GM12872 (cell line): ENCODE data around the gene SPOCD1.
A peak's percentile ranks its signal among the peaks of the same experiment; 100 is the strongest.

ENCODE experiments used
- TF ChIP-seq, protein P1 (sequence below): IDR thresholded peaks from 3 replicates; pipeline ENCODE4 v1.5.1; 2011; ENCODE audit warnings: low read depth, mild to moderate bottlenecking, low read length, moderate library complexity; ENCODE audit not compliant: insufficient read depth

Gene SPOCD1

DNA sequence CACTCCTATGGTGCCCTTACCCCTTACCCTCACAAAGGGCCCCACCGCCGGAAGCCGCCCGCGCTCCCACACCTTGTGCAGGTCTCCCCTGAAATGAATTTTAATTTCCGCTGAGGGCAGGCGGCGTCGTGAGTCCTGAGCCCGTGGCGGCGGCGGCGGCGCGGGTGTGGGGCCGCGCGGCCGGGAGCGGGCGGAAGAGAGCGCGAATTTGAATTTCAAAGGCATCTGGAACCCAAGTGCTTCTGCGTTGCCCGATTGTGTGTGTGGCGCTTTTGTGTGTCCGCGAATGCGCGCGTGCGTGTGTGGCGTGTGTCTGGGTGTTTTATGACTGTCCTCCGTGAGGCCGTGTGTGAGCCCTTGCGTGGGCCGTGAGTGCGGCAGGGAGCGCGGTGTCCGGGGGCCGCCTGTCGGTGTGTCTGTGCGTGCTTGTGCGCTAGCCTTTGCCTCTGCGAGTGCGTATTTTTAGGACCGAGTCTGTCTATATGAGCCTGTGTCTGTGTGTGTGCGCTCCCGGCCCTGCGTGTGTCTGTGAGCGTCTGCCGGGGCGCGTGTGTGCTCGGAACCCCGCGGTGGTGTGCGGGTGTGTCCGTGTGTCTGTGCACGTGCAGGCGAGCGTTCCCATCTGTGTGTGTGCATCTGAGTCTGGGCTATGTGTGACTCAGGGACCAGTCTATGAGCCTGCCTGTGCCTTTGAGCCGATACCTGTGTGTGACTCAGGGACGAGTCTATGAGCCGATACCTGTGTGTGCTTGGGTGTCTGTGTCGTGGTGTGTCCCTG lies 43.7 kb downstream of the SPOCD1 start:
- TF ChIP-seq, protein P1, sequence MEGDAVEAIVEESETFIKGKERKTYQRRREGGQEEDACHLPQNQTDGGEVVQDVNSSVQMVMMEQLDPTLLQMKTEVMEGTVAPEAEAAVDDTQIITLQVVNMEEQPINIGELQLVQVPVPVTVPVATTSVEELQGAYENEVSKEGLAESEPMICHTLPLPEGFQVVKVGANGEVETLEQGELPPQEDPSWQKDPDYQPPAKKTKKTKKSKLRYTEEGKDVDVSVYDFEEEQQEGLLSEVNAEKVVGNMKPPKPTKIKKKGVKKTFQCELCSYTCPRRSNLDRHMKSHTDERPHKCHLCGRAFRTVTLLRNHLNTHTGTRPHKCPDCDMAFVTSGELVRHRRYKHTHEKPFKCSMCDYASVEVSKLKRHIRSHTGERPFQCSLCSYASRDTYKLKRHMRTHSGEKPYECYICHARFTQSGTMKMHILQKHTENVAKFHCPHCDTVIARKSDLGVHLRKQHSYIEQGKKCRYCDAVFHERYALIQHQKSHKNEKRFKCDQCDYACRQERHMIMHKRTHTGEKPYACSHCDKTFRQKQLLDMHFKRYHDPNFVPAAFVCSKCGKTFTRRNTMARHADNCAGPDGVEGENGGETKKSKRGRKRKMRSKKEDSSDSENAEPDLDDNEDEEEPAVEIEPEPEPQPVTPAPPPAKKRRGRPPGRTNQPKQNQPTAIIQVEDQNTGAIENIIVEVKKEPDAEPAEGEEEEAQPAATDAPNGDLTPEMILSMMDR, result no peak

DNA sequence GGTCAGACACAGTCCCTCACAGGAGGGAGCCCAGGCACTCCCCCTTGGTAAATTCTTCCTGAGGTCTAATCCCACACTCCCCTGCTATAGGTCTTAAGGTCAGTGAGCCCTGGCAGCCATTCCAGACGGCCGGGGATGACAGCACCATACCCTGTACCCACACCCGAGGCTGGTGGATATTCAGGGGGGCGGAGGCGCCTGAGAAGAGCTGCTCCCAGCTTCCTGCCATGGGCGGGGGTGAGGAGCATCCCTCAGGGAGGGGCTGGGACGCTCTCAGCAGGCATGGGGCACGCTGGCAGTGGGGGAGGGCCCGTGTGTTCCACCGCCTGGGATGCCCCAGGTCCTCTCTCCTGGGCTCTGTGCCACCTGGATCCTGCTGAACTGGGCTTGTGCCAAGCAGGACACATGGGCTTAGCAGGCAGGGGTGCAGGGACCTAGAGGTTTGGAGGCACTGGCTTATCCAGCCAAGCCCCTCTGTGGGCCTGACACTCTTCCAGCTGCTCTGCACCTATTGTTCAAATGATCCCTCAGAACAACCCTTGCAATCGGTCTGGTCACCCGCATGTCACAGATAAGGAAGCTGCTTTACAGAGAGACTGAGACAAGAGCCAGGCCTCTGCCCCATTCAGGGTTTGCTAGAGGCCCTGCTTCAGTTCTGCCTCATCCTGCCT lies 46.0 kb downstream of the SPOCD1 start:
- TF ChIP-seq, protein P1, result no peak

DNA sequence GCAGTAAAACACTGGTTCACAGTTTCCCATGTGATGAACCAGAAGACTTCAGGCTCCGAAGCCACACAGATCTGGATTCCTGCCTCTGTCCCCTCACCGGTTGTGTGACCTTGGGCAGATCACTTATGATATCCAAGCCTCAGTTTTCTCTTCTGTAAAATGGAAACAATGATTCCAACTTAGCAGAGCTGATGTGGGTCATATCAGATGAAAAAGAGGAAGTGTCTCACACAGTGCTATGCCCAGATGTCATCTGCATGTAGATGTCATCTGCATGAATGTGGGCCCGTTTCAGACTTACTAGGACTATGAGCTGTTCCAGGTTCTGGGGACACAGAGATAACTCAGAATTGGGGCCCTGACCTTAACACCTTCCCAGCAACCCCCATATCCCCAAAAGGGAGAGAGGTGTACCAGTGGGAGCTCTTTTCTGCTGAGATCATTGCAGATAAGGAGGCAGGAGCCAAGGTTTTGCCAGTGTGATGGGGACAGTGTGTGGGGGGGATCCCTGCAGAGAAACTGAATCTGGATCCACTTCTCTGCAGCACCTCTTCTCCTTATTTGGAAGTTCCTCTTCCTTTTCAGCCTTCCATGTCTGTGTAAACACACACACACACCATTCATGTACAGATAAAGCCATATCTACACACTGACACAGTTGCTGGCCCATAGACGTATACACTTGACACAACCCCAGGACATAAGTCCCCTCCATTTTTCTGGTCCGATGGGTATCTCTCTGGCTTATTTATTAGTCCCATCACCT lies 46.7 kb downstream of the SPOCD1 start:
- TF ChIP-seq, protein P1, result no peak

DNA sequence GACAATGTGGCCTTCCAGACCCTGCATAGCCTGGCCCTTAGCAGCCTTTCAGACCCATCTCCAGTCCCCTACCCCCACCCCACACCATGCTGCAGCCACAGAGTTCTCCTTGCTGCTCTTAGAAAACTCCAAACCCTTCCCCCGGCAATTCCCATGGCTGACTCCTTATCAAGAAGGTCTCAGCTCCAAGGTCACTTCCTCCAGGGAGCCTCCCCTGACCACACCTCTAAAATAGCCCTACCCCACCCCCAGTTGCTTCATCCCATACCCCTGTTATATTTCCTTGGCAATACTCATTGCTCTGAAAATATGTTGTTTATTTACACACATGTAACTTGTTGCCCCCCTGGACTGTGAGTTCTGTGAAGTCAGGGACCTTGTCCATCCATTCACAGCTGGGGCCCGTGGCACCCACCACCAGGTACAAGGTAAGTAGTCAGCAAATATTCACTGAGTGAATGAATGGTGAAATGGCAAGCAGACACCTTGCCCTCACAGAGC lies 47.4 kb downstream of the SPOCD1 start:
- TF ChIP-seq, protein P1, result no peak

DNA sequence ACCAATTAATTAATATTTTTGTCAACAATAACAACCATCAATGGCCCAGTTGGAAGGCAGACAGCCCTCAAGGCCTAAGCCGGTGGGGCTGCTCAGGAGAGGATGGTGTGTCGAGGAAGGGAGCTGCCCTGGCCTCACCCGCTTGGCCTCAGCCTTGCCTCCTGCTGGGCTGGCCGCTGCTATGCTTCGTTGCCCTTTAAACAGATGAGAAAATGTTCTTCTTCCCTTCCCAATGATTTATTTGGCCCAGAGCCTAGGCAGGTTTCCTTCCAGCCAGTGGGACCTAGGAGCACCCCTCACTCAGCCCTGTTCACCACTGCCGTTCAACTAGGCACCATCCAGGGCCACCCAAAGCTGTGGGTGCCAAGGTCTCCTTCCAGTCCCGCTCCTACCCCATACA lies 48.6 kb downstream of the SPOCD1 start:
- TF ChIP-seq, protein P1, result no peak

DNA sequence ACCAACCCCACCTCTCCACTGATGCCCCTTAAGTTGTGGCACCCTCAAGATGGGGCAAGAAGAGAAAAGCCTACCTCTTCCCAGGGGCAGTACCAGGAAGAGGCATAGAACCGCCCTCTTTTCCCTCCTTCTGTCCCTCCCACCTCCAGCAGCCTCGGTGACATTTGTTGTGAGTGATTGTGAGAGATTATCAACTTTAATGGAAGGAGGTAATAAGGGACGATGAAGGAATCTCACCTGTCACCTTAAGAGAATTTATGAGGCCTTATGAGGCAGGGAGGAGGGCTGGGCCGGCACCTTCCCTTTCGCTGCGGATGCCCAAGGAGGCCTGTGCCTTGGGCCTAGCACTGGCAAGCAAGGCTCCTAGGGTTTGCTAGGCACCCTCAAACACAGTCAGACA lies 50.3 kb downstream of the SPOCD1 start:
- TF ChIP-seq, protein P1, result no peak

DNA sequence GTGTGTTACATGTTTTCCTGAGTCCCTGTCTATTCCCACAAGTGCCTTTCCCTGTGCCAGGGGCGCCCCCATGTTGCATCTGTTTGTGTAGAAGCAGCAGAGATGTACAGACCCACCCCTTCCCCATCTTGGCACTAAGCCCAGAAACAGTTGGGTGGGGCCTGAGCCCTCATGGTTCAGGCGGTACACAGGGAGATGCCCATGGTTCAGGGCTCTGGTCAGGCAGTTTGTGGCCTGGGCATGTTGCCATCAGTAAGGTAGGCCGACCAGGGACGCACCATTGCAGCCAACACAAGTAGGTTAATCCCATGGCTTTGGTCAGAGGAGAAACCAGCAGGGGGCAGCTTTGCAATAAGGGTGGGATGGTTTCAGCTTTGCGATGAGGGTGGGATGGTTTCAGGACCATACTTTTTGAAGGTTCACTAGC lies 50.8 kb downstream of the SPOCD1 start:
- TF ChIP-seq, protein P1, result peak; percentile 27; the same call in 2 of the 3 replicates
